DOHH2 (cell line): ENCODE measurements around the gene PLAGL1.

Source experiments
- H3F3A ChIP-seq: fragments of 200-600 bp; sonication (generic), shearing (Covaris generic); 2 replicates; pipeline ENCODE4 v1.6.0; 2016; ENCODE audit warnings: antibody characterized with exemption, mild to moderate bottlenecking; ENCODE audit not compliant: control insufficient read depth, insufficient read depth
- H3K27ac ChIP-seq: fragments of 200-600 bp; sonication (generic); 2 replicates; pipeline ENCODE4 v1.5.1; 2014; ENCODE audit warnings: low read depth, mild to moderate bottlenecking, low read length, moderate library complexity
- H3K27me3 ChIP-seq: fragments of 200-600 bp; sonication (generic); 2 replicates; pipeline ENCODE4 v1.6.1; 2014; ENCODE audit warnings: mild to moderate bottlenecking, low read length, mixed read lengths; ENCODE audit not compliant: control insufficient read depth
- H3K36me3 ChIP-seq: fragments of 200-600 bp; sonication (generic); 2 replicates; pipeline ENCODE4 v1.6.1; 2014; ENCODE audit warnings: mild to moderate bottlenecking, low read length, moderate library complexity, mixed read lengths; ENCODE audit not compliant: control insufficient read depth
- H3K4me1 ChIP-seq: fragments of 200-600 bp; sonication (generic); 2 replicates; pipeline ENCODE4 v1.6.1; 2014; ENCODE audit warnings: mild to moderate bottlenecking, low read length, mixed read lengths; ENCODE audit not compliant: control insufficient read depth
- H3K4me2 ChIP-seq: fragments of 200-600 bp; sonication (generic); 2 replicates; pipeline ENCODE4 v1.6.0; 2014; ENCODE audit warnings: mild to moderate bottlenecking, low read length, moderate library complexity
- H3K4me3 ChIP-seq: fragments of 200-600 bp; sonication (generic); 2 replicates; pipeline ENCODE4 v1.5.1; 2014; ENCODE audit warnings: mild to moderate bottlenecking, low read length, mixed read lengths
- H3K79me2 ChIP-seq: fragments of 200-600 bp; sonication (generic); 2 replicates; pipeline ENCODE4 v1.6.1; 2014; ENCODE audit warnings: mild to moderate bottlenecking, low read length, mixed read lengths; ENCODE audit not compliant: control insufficient read depth
- H3K9me2 ChIP-seq: fragments of 200-600 bp; sonication (generic); replicated peaks from 2 replicates; pipeline ENCODE4 v1.6.1; 2014; ENCODE audit warnings: mild to moderate bottlenecking, low read length, mixed read lengths; ENCODE audit not compliant: control insufficient read depth
- H3K9me3 ChIP-seq: fragments of 200-600 bp; sonication (generic); 2 replicates; pipeline ENCODE4 v1.6.1; 2014; ENCODE audit warnings: antibody characterized with exemption, low read length, mixed read lengths; ENCODE audit not compliant: control insufficient read depth, insufficient read depth
- H4K20me1 ChIP-seq: fragments of 200-600 bp; sonication (generic); 2 replicates; pipeline ENCODE4 v1.6.0; 2014; ENCODE audit warnings: low read depth, mild to moderate bottlenecking, antibody characterized with exemption, low read length, moderate library complexity; ENCODE audit not compliant: control insufficient read depth, insufficient read depth
- CTCF ChIP-seq: fragments of 200-600 bp; sonication (generic); IDR thresholded peaks from one replicate; pipeline ENCODE4 v1.5.1; 2014; ENCODE audit warnings: antibody characterized with exemption, mild to moderate bottlenecking, low read depth, low read length; ENCODE audit not compliant: poor library complexity, severe bottlenecking
- EZH2phosphoT487 ChIP-seq: fragments of 200-600 bp; sonication (generic); IDR thresholded peaks from 2 replicates; pipeline ENCODE4 v1.6.1; 2017; ENCODE audit warnings: borderline replicate concordance, mild to moderate bottlenecking, antibody characterized with exemption, low read length, moderate library complexity, mixed read lengths

The PLAGL1 gene

GRCh38 chr6:143937668-143937970 is 70.4 kb downstream of the PLAGL1 start:
- TF ChIP-seq CTCF (no peak), EZH2phosphoT487 (no peak)
- H3K4me2 ChIP-seq: no peak overlapping the region

GRCh38 chr6:143936778-143937667 is 71.0 kb downstream of the PLAGL1 start:
- Histone ChIP-seq H3K4me2 (no peak overlapping the region), H4K20me1 (no peaks in the 10 kb centered on the region)

More at GRCh38 chr6:143937668-143937970, 70.4 kb downstream of the PLAGL1 start:
- Histone ChIP-seq H3K9me3 (no peaks in the 10 kb centered on the region), H3K4me3 (no peak overlapping the region), H4K20me1 (no peaks in the 10 kb centered on the region), H3K36me3 (no peaks in the 10 kb centered on the region), H3K4me1 (no peaks in the 10 kb centered on the region), H3K27me3 (no peaks in the 10 kb centered on the region), H3K79me2 (no peaks in the 10 kb centered on the region), H3K9me2 (no peaks in the 10 kb centered on the region), H3K27ac (no peak overlapping the region), H3F3A (no peaks in the 10 kb centered on the region)

GRCh38 chr6:143936347-143936746 is 71.7 kb downstream of the PLAGL1 start:
- Histone ChIP-seq H4K20me1 (no peaks in the 10 kb centered on the region), H3K4me2 (no peak overlapping the region), H3K36me3 (no peaks in the 10 kb centered on the region), H3K9me2 (no peaks in the 10 kb centered on the region), H3K4me1 (no peaks in the 10 kb centered on the region), H3K9me3 (no peaks in the 10 kb centered on the region), H3K27ac (no peak overlapping the region), H3F3A (no peaks in the 10 kb centered on the region), H3K4me3 (no peak overlapping the region), H3K79me2 (no peaks in the 10 kb centered on the region), H3K27me3 (no peaks in the 10 kb centered on the region)
- TF ChIP-seq EZH2phosphoT487 (no peak), CTCF (no peak)

More at GRCh38 chr6:143936778-143937667, 71.0 kb downstream of the PLAGL1 start:
- Histone ChIP-seq H3K27me3 (no peaks in the 10 kb centered on the region), H3K79me2 (no peaks in the 10 kb centered on the region), H3F3A (no peaks in the 10 kb centered on the region), H3K4me1 (no peaks in the 10 kb centered on the region), H3K27ac (no peak overlapping the region), H3K4me3 (no peak overlapping the region), H3K9me2 (no peaks in the 10 kb centered on the region), H3K9me3 (no peaks in the 10 kb centered on the region), H3K36me3 (no peaks in the 10 kb centered on the region)
- TF ChIP-seq CTCF: no peak
- TF ChIP-seq EZH2phosphoT487: no peak
